Liver (tissue), 9 donors: ENCODE measurements around the gene CACNA1A. TPM values are rescaled to one million over a fixed set of nuclear protein-coding genes. Genes with fewer than 3 reads are reported as not detected.

Experiments
- DNase-seq: peaks from one replicate; pipeline ENCODE4 v3.0.0-alpha.2; 2017; ENCODE audit warnings: low spot score
- H3K27ac ChIP-seq, 2 donors: one replicate each; pipeline ENCODE4 v1.7.0; 2013; ENCODE audit warnings: inconsistent platforms in 2 of 2, low read length in 2 of 2, control low read depth in 1 of 2, low read depth in 1 of 2, mild to moderate bottlenecking in 1 of 2
- H3K27me3 ChIP-seq, 4 donors: one replicate each; pipeline versions ENCODE4 v1.6.1 to v1.7.0; 2013; ENCODE audit warnings: low read length in 3 of 4, inconsistent platforms in 1 of 4, mild to moderate bottlenecking in 1 of 4, moderate library complexity in 1 of 4; ENCODE audit not compliant: control insufficient read depth in 4 of 4, insufficient read depth in 4 of 4
- H3K36me3 ChIP-seq, 4 donors: one replicate each; pipeline versions ENCODE4 v1.6.1 to v1.7.0; 2013; ENCODE audit warnings: low read length in 3 of 4, mild to moderate bottlenecking in 3 of 4, low read depth in 1 of 4, moderate library complexity in 1 of 4; ENCODE audit not compliant: control insufficient read depth in 4 of 4, insufficient read depth in 3 of 4
- H3K4me1 ChIP-seq, 4 donors: one replicate each; pipeline versions ENCODE4 v1.6.1 to v1.7.0; 2013; ENCODE audit warnings: low read length in 3 of 4, mild to moderate bottlenecking in 3 of 4, moderate library complexity in 1 of 4; ENCODE audit not compliant: control insufficient read depth in 4 of 4, insufficient read depth in 4 of 4
- H3K4me3 ChIP-seq, 3 donors: one replicate each; pipeline versions ENCODE4 v1.6.1 to v1.7.0; 2013; ENCODE audit warnings: low read length in 3 of 3, control low read depth in 1 of 3, low read depth in 1 of 3, mild to moderate bottlenecking in 1 of 3
- H3K9ac ChIP-seq, 2 donors: one replicate each; pipeline ENCODE4 v1.7.0; 2013; ENCODE audit warnings: low read length in 2 of 2, mild to moderate bottlenecking in 2 of 2, moderate library complexity in 2 of 2, control low read depth in 1 of 2, low read depth in 1 of 2
- H3K9me3 ChIP-seq, 4 donors: one replicate each; pipeline versions ENCODE4 v1.6.1 to v1.7.0; 2013; ENCODE audit warnings: low read length in 3 of 4; ENCODE audit not compliant: control insufficient read depth in 4 of 4
- EGR1 ChIP-seq, 2 donors: IDR thresholded peaks; 2 replicates each; pipeline ENCODE4 v1.6.1; 2016 to 2018; ENCODE audit warnings: antibody characterized with exemption in 2 of 2, low read depth in 2 of 2
- FOXA1 ChIP-seq: IDR thresholded peaks from 2 replicates; pipeline ENCODE4 v1.6.1; 2016; ENCODE audit warnings: antibody characterized with exemption
- FOXA2 ChIP-seq: IDR thresholded peaks from 2 replicates; pipeline ENCODE4 v1.6.1; 2016; ENCODE audit warnings: antibody characterized with exemption
- GABPA ChIP-seq, 2 donors: IDR thresholded peaks in 1 of 2; conservative IDR thresholded peaks in 1 of 2; 2 replicates each; pipeline ENCODE4 v1.6.1; 2016; ENCODE audit warnings: antibody characterized with exemption in 2 of 2, mild to moderate bottlenecking in 1 of 2, moderate library complexity in 1 of 2
- HNF4A ChIP-seq, 2 donors: conservative IDR thresholded peaks; 2 replicates each; pipeline ENCODE4 v1.6.1; 2016; ENCODE audit warnings: antibody characterized with exemption in 2 of 2, mild to moderate bottlenecking in 2 of 2
- HNF4G ChIP-seq: IDR thresholded peaks from 2 replicates; pipeline ENCODE4 v1.6.1; 2016; ENCODE audit warnings: antibody characterized with exemption
- JUND ChIP-seq, 2 donors: IDR thresholded peaks; 2 replicates each; pipeline ENCODE4 v1.6.1; 2016; ENCODE audit warnings: antibody characterized with exemption in 2 of 2
- NR2F2 ChIP-seq: IDR thresholded peaks from 2 replicates; pipeline ENCODE4 v1.6.1; 2016; ENCODE audit warnings: antibody characterized with exemption
- RAD21 ChIP-seq, 2 donors: IDR thresholded peaks; 2 replicates each; pipeline ENCODE4 v1.6.1; 2016; ENCODE audit warnings: antibody characterized with exemption in 2 of 2, mild to moderate bottlenecking in 2 of 2
- RXRA ChIP-seq, 2 donors: IDR thresholded peaks; 2 replicates each; pipeline ENCODE4 v1.6.1; 2017 to 2018; ENCODE audit warnings: antibody characterized with exemption in 2 of 2, mild to moderate bottlenecking in 1 of 2
- SP1 ChIP-seq: IDR thresholded peaks from 2 replicates; pipeline ENCODE4 v1.6.1; 2018; ENCODE audit warnings: antibody characterized with exemption, mild to moderate bottlenecking
- TAF1 ChIP-seq: conservative IDR thresholded peaks from 2 replicates; pipeline ENCODE4 v1.6.1; 2016; ENCODE audit warnings: antibody characterized with exemption, mild to moderate bottlenecking
- YY1 ChIP-seq: IDR thresholded peaks from 2 replicates; pipeline ENCODE4 v1.6.1; 2016; ENCODE audit warnings: antibody characterized with exemption, mild to moderate bottlenecking
- WGBS: extraction: QIAGEN DNeasy Blood & Tissue Kit; methylation state at CpG from one replicate; pipeline ENCODE4 v1.1.7; 2013; 5-methylcytosine and 5-hydroxymethylcytosine counted together
- polyA plus RNA-seq, 2 donors: library from polyadenylated mRNA; stranded (reverse) in 1 of 2; unstranded in 1 of 2; fragments of 200-250 nt in 1 of 2; fragments of >200 nt in 1 of 2; fragmentation: Nextera tagmentation in 1 of 2; extraction: Ambion mirVana in 1 of 2; gene quantifications; one replicate each; pipeline versions ENCODE4 v1.2.1 to v1.2.3, GENCODE V29; 2013 to 2015
- total RNA-seq, 2 donors: library from RNA; depleted of rRNA; stranded (reverse); fragments of >200 nt; gene quantifications; one replicate each; pipeline ENCODE4 v1.2.3, GENCODE V29; 2014
- TF ChIP-seq, protein P1 (sequence below): IDR thresholded peaks from 2 replicates; pipeline ENCODE4 v1.6.1; 2016; ENCODE audit warnings: antibody characterized with exemption
- TF ChIP-seq, protein P2 (sequence below): fragments of 150-350 bp; IDR thresholded peaks from 2 replicates; pipeline ENCODE4 v1.5.1; 2017; ENCODE audit warnings: improper control_type of control experiment, low read depth, low read length; ENCODE audit not compliant: missing input control
- TF ChIP-seq, protein P3 (sequence below): IDR thresholded peaks from 2 replicates; pipeline ENCODE4 v1.6.1; 2016; ENCODE audit warnings: antibody characterized with exemption
- TF ChIP-seq, protein P4 (sequence below): IDR thresholded peaks from 2 replicates; pipeline ENCODE4 v1.6.1; 2016; ENCODE audit warnings: antibody characterized with exemption, mild to moderate bottlenecking
- TF ChIP-seq, protein P5 (sequence below): IDR thresholded peaks from 2 replicates; pipeline ENCODE4 v1.6.1; 2016; ENCODE audit warnings: antibody characterized with exemption
- donor health status: healthy.
- donor health status: healthy.
- donor health status: healthy.
- donor health status: healthy.
- donor health status: healthy.

Gene CACNA1A
- total and polyA plus RNA-seq, 4 donors = 0.09 to 0.17 (median 0.17) TPM; not detected in 1

DNA sequence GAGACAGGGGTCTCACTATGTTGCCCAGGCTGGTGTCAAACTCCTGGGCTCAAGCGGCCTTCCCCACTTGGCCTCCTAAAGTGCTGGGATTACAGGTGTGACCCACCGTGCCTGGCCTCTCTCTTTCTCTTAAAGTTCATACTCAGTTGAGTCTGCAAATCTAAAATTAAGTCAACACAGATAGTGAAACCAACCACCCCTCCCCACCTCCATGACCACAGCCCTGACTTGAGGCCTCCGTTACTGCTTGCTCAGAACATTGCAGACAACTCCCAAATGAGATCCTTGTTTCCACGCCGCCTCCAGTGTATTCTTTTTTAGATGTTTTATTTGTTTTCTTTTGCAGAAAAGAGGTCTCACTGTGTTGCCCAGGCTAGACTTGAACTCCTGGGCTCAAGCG is 94.4 kb downstream of the CACNA1A start:
- DNase-seq = no peak
- Histone ChIP-seq H3K4me3 (no peak overlapping the region), H3K9ac (no peak overlapping the region), H3K27me3 (peaks cover 0 to 4% (median 0%) of the 10 kb centered on the region in 4 donors), H3K9me3 (no peaks in the 10 kb centered on the region), H3K4me1 (no peaks in the 10 kb centered on the region), H3K36me3 (no peaks in the 10 kb centered on the region), H3K27ac (no peak overlapping the region)
- no peak for TF ChIP-seq GABPA (IDR thresholded peaks at IDR 0.05 in 1 of 2, conservative IDR thresholded peaks at IDR 0.05 in 1 of 2)
- TF ChIP-seq YY1 = no peak
- TF ChIP-seq, protein P1, sequence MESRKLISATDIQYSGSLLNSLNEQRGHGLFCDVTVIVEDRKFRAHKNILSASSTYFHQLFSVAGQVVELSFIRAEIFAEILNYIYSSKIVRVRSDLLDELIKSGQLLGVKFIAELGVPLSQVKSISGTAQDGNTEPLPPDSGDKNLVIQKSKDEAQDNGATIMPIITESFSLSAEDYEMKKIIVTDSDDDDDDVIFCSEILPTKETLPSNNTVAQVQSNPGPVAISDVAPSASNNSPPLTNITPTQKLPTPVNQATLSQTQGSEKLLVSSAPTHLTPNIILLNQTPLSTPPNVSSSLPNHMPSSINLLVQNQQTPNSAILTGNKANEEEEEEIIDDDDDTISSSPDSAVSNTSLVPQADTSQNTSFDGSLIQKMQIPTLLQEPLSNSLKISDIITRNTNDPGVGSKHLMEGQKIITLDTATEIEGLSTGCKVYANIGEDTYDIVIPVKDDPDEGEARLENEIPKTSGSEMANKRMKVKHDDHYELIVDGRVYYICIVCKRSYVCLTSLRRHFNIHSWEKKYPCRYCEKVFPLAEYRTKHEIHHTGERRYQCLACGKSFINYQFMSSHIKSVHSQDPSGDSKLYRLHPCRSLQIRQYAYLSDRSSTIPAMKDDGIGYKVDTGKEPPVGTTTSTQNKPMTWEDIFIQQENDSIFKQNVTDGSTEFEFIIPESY = no peak
- TF ChIP-seq HNF4G = no peak
- TF ChIP-seq RAD21 (IDR thresholded peaks at IDR 0.05) = no peak
- TF ChIP-seq FOXA2 = no peak
- TF ChIP-seq, protein P2, sequence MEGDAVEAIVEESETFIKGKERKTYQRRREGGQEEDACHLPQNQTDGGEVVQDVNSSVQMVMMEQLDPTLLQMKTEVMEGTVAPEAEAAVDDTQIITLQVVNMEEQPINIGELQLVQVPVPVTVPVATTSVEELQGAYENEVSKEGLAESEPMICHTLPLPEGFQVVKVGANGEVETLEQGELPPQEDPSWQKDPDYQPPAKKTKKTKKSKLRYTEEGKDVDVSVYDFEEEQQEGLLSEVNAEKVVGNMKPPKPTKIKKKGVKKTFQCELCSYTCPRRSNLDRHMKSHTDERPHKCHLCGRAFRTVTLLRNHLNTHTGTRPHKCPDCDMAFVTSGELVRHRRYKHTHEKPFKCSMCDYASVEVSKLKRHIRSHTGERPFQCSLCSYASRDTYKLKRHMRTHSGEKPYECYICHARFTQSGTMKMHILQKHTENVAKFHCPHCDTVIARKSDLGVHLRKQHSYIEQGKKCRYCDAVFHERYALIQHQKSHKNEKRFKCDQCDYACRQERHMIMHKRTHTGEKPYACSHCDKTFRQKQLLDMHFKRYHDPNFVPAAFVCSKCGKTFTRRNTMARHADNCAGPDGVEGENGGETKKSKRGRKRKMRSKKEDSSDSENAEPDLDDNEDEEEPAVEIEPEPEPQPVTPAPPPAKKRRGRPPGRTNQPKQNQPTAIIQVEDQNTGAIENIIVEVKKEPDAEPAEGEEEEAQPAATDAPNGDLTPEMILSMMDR = no peak
- TF ChIP-seq, protein P3, sequence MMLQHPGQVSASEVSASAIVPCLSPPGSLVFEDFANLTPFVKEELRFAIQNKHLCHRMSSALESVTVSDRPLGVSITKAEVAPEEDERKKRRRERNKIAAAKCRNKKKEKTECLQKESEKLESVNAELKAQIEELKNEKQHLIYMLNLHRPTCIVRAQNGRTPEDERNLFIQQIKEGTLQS = no peak
- TF ChIP-seq RXRA (IDR thresholded peaks at IDR 0.05) = no peak
- no peak for TF ChIP-seq SP1
- TF ChIP-seq EGR1 (IDR thresholded peaks at IDR 0.05; ENCODE audit: low read depth in 2 of 2) = no peak
- no peak for TF ChIP-seq NR2F2
- TF ChIP-seq HNF4A (conservative IDR thresholded peaks at IDR 0.05) = no peak
- TF ChIP-seq, protein P4, sequence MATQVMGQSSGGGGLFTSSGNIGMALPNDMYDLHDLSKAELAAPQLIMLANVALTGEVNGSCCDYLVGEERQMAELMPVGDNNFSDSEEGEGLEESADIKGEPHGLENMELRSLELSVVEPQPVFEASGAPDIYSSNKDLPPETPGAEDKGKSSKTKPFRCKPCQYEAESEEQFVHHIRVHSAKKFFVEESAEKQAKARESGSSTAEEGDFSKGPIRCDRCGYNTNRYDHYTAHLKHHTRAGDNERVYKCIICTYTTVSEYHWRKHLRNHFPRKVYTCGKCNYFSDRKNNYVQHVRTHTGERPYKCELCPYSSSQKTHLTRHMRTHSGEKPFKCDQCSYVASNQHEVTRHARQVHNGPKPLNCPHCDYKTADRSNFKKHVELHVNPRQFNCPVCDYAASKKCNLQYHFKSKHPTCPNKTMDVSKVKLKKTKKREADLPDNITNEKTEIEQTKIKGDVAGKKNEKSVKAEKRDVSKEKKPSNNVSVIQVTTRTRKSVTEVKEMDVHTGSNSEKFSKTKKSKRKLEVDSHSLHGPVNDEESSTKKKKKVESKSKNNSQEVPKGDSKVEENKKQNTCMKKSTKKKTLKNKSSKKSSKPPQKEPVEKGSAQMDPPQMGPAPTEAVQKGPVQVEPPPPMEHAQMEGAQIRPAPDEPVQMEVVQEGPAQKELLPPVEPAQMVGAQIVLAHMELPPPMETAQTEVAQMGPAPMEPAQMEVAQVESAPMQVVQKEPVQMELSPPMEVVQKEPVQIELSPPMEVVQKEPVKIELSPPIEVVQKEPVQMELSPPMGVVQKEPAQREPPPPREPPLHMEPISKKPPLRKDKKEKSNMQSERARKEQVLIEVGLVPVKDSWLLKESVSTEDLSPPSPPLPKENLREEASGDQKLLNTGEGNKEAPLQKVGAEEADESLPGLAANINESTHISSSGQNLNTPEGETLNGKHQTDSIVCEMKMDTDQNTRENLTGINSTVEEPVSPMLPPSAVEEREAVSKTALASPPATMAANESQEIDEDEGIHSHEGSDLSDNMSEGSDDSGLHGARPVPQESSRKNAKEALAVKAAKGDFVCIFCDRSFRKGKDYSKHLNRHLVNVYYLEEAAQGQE = no peak
- TF ChIP-seq TAF1 = no peak
- TF ChIP-seq JUND (IDR thresholded peaks at IDR 0.05) = no peak
- TF ChIP-seq, protein P5, sequence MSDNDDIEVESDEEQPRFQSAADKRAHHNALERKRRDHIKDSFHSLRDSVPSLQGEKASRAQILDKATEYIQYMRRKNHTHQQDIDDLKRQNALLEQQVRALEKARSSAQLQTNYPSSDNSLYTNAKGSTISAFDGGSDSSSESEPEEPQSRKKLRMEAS = no peak
- TF ChIP-seq FOXA1 = no peak
- WGBS = 83% methylated on average over 6 of the region's 6 CpGs
